CD4-positive, alpha-beta T cell treated with Interleukin-6 at 100 ng/mL for 8 hours (primary cell): ENCODE measurements around the gene WDR11.
A peak's percentile ranks its signal among the peaks of the same experiment; 100 is the strongest.

Source experiments
- DNase-seq: peaks from one replicate; pipeline ENCODE4 v3.0.0-alpha.2; 2020; ENCODE audit warnings: mixed read lengths, low spot score

Gene WDR11

DNA sequence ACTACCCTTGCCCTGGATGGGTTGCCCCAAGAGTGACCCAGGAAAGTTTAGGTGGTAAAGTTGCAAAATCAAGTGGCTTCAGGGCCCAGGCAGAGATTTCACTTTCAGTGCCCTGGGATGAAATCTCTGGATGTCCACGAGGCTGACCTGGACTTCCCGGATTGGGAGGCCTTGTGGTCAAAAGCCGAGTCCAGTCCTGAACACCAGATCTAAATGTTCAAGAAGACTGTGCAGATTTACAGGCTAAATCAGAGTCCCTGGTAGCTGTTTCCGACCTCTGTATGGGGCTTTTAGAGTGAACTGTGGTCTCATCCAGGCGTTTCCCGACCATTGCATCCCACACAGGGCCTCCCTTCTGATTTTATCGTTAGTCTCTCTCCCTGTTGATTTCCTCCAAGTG, 95.3 kb downstream of the WDR11 start:
- DNase-seq = no peak

DNA sequence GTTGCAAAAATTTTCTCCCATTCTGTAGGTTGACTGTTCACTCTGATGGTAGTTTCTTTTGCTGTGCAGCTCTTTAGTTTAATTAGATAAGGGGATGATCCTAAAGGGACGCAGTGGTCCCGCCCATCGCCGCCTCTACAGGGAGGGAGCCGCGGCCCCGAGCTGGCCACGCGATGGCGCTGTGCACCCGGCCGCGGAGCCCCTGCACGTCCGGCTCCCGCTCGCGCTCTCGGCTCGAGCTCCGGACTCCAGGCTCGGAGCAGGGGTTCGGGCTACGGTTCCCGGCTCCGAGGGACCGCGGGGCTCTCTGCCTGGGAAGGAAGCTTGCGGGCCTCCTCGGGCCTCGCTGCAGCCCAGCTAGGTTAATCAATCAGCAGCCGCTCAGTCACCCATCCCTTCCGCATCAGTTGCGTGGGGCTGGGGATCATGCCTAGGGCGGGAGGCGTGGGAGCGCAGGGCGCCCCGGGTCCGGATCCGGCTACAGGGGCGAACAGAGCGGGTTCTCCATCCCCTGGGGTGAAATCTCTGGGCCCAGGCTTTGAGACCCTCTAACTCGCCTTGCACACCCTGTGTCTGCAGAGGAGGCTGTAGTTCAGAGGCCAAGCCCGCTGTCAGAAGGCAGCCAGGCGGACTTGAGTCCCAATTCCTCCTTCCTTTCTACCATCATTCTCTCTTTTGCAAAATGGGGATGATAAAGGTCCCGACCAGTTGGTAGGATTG, 97.9 kb downstream of the WDR11 start:
- DNase-seq = peak; percentile 29

DNA sequence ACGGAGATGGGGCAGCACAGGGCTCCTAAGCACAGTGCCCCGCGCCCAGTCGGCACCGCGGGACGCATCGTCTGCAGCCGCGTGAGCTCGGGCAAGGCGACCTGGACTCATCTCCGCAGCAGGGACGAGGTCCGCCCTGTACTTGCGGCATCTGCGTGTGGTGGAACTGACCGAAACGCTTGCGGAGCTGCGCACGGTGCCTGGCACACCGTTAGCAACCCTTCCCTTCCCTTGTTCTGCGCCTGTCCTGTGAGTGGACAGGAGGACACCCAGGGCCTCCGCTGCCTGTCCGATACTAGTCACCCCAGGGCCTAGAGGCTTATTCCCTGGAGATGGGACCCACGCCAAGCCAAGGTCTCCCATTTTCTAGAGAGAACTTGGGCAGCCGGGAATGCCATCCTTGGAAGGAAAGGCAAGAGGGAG, 98.5 kb downstream of the WDR11 start:
- no peak for DNase-seq

DNA sequence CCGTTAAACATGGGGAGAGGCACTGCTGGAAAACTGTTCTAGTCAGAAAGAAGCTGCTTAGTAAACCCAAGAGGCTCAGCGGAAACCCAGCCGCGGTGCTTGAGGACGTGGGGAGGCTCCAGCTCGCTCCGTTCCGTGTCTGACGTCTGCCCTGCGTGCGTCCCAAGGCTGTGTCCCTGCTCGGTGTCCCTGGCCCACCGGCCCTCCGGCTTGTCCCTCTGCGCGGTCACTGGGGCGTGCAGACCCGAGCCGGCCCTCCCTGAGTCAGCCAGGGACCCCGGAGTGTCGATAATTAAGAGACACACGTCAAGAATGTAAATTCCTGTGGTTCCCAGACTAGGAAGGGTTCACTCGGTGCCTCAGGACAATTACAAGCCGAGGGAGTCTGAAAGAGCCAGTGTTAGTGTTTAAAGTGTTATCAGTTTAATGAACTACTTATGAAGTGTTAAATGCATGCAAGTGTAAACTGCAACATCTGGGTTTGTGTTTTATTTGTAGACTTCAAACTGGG, 98.9 kb downstream of the WDR11 start:
- no peak for DNase-seq

DNA sequence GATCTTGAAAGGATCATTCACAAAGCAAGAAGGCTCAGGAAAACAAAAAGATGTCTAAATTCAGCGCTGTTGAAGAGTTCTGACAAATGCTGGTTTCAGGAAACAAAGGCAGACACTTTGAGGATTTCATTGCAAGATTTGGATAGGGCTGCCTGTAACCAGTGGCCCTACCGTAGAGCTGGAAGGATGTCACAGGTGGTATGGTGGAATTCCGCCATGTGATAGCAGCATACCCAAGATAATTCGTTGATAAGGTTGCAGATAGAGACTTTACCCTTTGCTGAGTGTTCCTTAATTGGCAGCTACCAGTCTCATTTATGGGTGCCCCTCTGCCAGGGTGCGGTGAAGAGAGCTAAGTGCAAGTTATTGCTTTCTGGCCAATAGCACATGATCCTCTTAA, 100.1 kb downstream of the WDR11 start:
- DNase-seq = no peak

DNA sequence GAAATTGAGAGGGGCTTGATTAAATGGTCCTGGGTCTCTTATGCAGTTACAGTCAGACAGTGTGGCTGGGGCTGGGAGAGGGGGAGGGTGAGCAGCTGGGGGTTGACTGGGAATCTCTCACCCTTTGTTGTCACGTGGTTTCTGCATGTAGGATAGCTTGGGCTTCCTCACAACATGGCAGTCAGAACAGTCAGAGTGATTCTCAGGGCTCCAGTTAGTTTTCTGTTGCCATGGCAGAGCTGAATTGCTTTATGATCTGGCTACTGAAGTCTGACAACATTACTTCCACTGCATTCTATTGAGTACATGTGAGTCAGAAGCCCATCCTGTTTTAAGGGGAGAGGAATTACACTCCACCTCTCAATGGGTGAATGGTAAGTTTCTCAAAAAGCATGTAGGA, 102.7 kb downstream of the WDR11 start:
- DNase-seq = no peak
